Nephron (organoid): Measurements from ENCODE around the gene MLYCD.

Experiments
- H3K27ac Mint-ChIP-seq, 3 experiments: 2 replicates each; pipeline ENCODE4 v1.8.0; 2020; ENCODE audit warnings: mixed read lengths in 3 of 3, mild to moderate bottlenecking in 2 of 3, moderate library complexity in 1 of 3
- H3K27me3 Mint-ChIP-seq: 2 replicates; pipeline ENCODE4 v1.8.0; 2021; ENCODE audit warnings: low read depth, mild to moderate bottlenecking, moderate library complexity, mixed read lengths
- H3K36me3 Mint-ChIP-seq: 2 replicates; pipeline ENCODE4 v1.8.0; 2020; ENCODE audit warnings: low read depth, mixed read lengths
- H3K4me1 Mint-ChIP-seq: 2 replicates; pipeline ENCODE4 v1.8.0; 2020; ENCODE audit warnings: mixed read lengths
- H3K4me3 Mint-ChIP-seq, 3 experiments: 2 replicates each; pipeline ENCODE4 v1.8.0; 2020; ENCODE audit warnings: mild to moderate bottlenecking in 3 of 3, mixed read lengths in 3 of 3, moderate library complexity in 2 of 3
- H3K9me3 Mint-ChIP-seq: 2 replicates; pipeline ENCODE4 v1.8.0; 2020; ENCODE audit warnings: mixed read lengths
- CTCF ChIP-seq, 3 experiments: fragments of 200-600 bp; sonication (generic); IDR thresholded peaks; one replicate each; pipeline ENCODE4 v1.5.0; 2021; ENCODE audit warnings: antibody characterized with exemption in 3 of 3; ENCODE audit not compliant: unreplicated experiment in 3 of 3

The MLYCD gene

GRCh38 chr16:83898463-83899271 lies at the start of gene MLYCD:
Gene MLYCD (plus strand): TSS chr16:83899115. CDS start chr16:83899145, 30 bp downstream.
- no peak for TF ChIP-seq CTCF (IDR thresholded peaks at IDR 0.05; ENCODE audit: unreplicated experiment in 3 of 3)
- Mint-ChIP-seq H3K4me1 (peaks cover 39% of the 10 kb centered on the region), H3K27ac (peak within 1 kb of the TSS; percentile 50 to 93 (median 85)), H3K36me3 (no peaks in the 10 kb centered on the region), H3K4me3 (peak within 1 kb of the TSS; percentile 92 to 96 (median 95)), H3K9me3 (no peaks in the 10 kb centered on the region), H3K27me3 (no peaks in the 10 kb centered on the region)

- no peak overlapping the region for H3K4me3 Mint-ChIP-seq
- no peaks in the 10 kb centered on the region for H3K9me3 Mint-ChIP-seq
- H3K4me1 Mint-ChIP-seq = no peaks in the 10 kb centered on the region
- no peaks in the 10 kb centered on the region for H3K27me3 Mint-ChIP-seq
- H3K36me3 Mint-ChIP-seq = no peaks in the 10 kb centered on the region
- H3K27ac Mint-ChIP-seq = no peak overlapping the region
- no peak for TF ChIP-seq CTCF (IDR thresholded peaks at IDR 0.05; ENCODE audit: unreplicated experiment in 3 of 3)
These were observed 49.5 kb upstream of the MLYCD start for GRCh38 chr16:83849421-83849820.

GRCh38 chr16:83850947-83851346 lies 48.0 kb upstream of the MLYCD start:
- Mint-ChIP-seq H3K27me3 (no peaks in the 10 kb centered on the region), H3K4me1 (no peaks in the 10 kb centered on the region), H3K27ac (no peak overlapping the region), H3K4me3 (no peak overlapping the region), H3K36me3 (no peaks in the 10 kb centered on the region), H3K9me3 (no peaks in the 10 kb centered on the region)
- TF ChIP-seq CTCF (IDR thresholded peaks at IDR 0.05; ENCODE audit: unreplicated experiment in 3 of 3) = no peak

- H3K36me3 Mint-ChIP-seq = no peaks in the 10 kb centered on the region
- no peak for TF ChIP-seq CTCF (IDR thresholded peaks at IDR 0.05; ENCODE audit: unreplicated experiment in 3 of 3)
- H3K27ac Mint-ChIP-seq = no peak overlapping the region
- H3K4me1 Mint-ChIP-seq = no peaks in the 10 kb centered on the region
- no peaks in the 10 kb centered on the region for H3K9me3 Mint-ChIP-seq
- H3K4me3 Mint-ChIP-seq = no peak overlapping the region
- H3K27me3 Mint-ChIP-seq = no peaks in the 10 kb centered on the region
These were observed 47.4 kb upstream of the MLYCD start for GRCh38 chr16:83851473-83851872.

GRCh38 chr16:83852774-83853173 lies 46.1 kb upstream of the MLYCD start:
- Mint-ChIP-seq H3K9me3 (no peaks in the 10 kb centered on the region), H3K4me3 (no peak overlapping the region), H3K4me1 (no peaks in the 10 kb centered on the region), H3K27ac (no peak overlapping the region), H3K36me3 (no peaks in the 10 kb centered on the region), H3K27me3 (no peaks in the 10 kb centered on the region)
- no peak for TF ChIP-seq CTCF (IDR thresholded peaks at IDR 0.05; ENCODE audit: unreplicated experiment in 3 of 3)

GRCh38 chr16:83853834-83854233 lies 45.1 kb upstream of the MLYCD start:
- Mint-ChIP-seq H3K27me3 (peaks cover 2% of the 10 kb centered on the region), H3K9me3 (no peaks in the 10 kb centered on the region), H3K27ac (no peak overlapping the region), H3K36me3 (no peaks in the 10 kb centered on the region), H3K4me3 (no peak overlapping the region), H3K4me1 (no peaks in the 10 kb centered on the region)
- no peak for TF ChIP-seq CTCF (IDR thresholded peaks at IDR 0.05; ENCODE audit: unreplicated experiment in 3 of 3)
